Body of pancreas (tissue), 4 donors: ENCODE data around the gene AMZ2. TPM values are rescaled to one million over a fixed set of nuclear protein-coding genes. Genes with fewer than 3 reads are reported as not detected.
"Not testable (repeated sequence)": the region's sequence is repeated elsewhere in the genome, so short reads cannot be mapped to it uniquely, and the experiment has no call there.

Source experiments
- ATAC-seq: fragments of 150-250 bp; one replicate; pipeline ENCODE4 v1.9.1; 2016
- DNase-seq, 4 donors: peaks; one replicate each; pipeline ENCODE4 v3.0.0-alpha.2; 2019
- H3K27ac ChIP-seq, 4 donors: fragments of 200-600 bp; sonication (generic); 1 replicate in 3 of 4; 2 replicates in 1 of 4; pipeline versions ENCODE4 v1.5.1 to v1.6.1; 2016 to 2019; ENCODE audit warnings: mild to moderate bottlenecking in 1 of 4, mixed read lengths in 1 of 4, moderate library complexity in 1 of 4
- H3K27me3 ChIP-seq, 2 donors: fragments of 200-600 bp; sonication (generic); one replicate each; pipeline ENCODE4 v1.6.0; 2016; ENCODE audit warnings: mild to moderate bottlenecking in 1 of 2
- H3K36me3 ChIP-seq, 2 donors: fragments of 200-600 bp; sonication (generic); replicated peaks in 1 of 2; 2 replicates each; pipeline ENCODE4 v1.5.1; 2016; ENCODE audit warnings: low read depth in 2 of 2; ENCODE audit not compliant: insufficient read depth in 1 of 2
- H3K4me1 ChIP-seq: fragments of 200-600 bp; sonication (generic); one replicate; pipeline ENCODE4 v1.6.0; 2016
- H3K4me3 ChIP-seq, 2 donors: fragments of 200-600 bp; sonication (generic); 1 replicate in 1 of 2; 2 replicates in 1 of 2; pipeline ENCODE4 v1.5.1; 2016 to 2019
- H3K9me3 ChIP-seq, 3 donors: fragments of 200-600 bp; sonication (generic); 1 replicate in 2 of 3; 2 replicates in 1 of 3; pipeline ENCODE4 v1.5.1; 2016
- CTCF ChIP-seq, 7 experiments: fragments of 450-650 bp in 4 of 7; fragments of 200-600 bp in 3 of 7; sonication (generic) in 3 of 7; IDR thresholded peaks; one replicate each; pipeline ENCODE4 v1.5.1; 2016 to 2019; ENCODE audit warnings: antibody characterized with exemption in 7 of 7
- POLR2A ChIP-seq, 3 donors: fragments of 450-650 bp; IDR thresholded peaks; one replicate each; pipeline ENCODE4 v1.6.1; 2016; ENCODE audit warnings: antibody characterized with exemption in 3 of 3, mild to moderate bottlenecking in 2 of 3
- WGBS, 2 donors: methylation state at CpG; one replicate each; pipeline ENCODE4 v1.1.5; 2017; 5-methylcytosine and 5-hydroxymethylcytosine counted together
- intact Hi-C: fragments of 100-400 bp; cut with DNase I; formaldehyde crosslinking; loops from one replicate; pipeline ENCODE4 v1.15.1; 2023
- total RNA-seq, 2 donors: library from RNA; depleted of rRNA; stranded (reverse); fragments of >200 nt; gene quantifications; one replicate each; pipeline ENCODE4 v1.1.0, GENCODE V29; 2016

AMZ2 gene
- total RNA-seq, 2 donors from 2014 or later = 23.3 to 28.3 TPM

DNA sequence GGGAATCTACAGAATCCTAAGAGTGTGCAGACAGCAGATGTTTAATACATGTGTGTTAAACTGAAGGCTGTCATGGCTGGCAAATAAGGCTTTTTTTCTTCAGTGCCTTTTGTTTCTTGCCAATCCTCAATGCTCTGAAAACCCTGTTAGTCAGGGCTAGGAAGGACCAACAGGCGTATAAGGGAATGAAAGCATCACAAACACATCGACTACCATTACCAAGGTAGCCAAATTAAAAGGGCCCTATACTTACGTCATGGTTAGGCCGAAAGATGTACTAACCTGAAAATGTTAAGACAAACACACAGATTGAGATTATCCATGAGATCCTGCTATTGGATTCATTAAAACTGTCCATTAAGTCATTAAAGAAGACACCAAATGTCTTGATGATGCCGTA is 30.0 kb downstream of the AMZ2 start:
- H3K27me3 ChIP-seq = no peaks in the 10 kb centered on the region
- no peaks in the 10 kb centered on the region for H3K9me3 ChIP-seq
- intact Hi-C loops = no loop called here
- TF ChIP-seq POLR2A (IDR thresholded peaks at IDR 0.05) = no peak
- TF ChIP-seq CTCF (IDR thresholded peaks at IDR 0.05) = no peak
- H3K27ac ChIP-seq = no peak overlapping the region
- ATAC-seq = no peak
- DNase-seq = no peak
- WGBS, 2 donors = 96 to 98% methylated on average over 5 of the region's 5 CpGs
- H3K36me3 ChIP-seq = no peaks in the 10 kb centered on the region
- no peak overlapping the region for H3K4me3 ChIP-seq
- no peaks in the 10 kb centered on the region for H3K4me1 ChIP-seq

- WGBS, 2 donors = 61 to 89% methylated on average over 4 to 6 of the region's 6 CpGs
- ATAC-seq, intact Hi-C loops: not testable (repeated sequence)
These were observed 34.1 kb downstream of the AMZ2 start for GRCh38 chr17:68281965-68282364.

GRCh38 chr17:68288375-68288774 is 40.5 kb downstream of the AMZ2 start:
- WGBS, 2 donors = 69 to 74% methylated on average over 5 of the region's 5 CpGs
- H3K36me3 ChIP-seq = no peaks in the 10 kb centered on the region
- intact Hi-C loops = no loop called here
- peaks cover 23% of the 10 kb centered on the region for H3K4me1 ChIP-seq
- H3K27ac ChIP-seq = peak overlapping the region in 1 of 4 donors; percentile 41
- TF ChIP-seq CTCF (IDR thresholded peaks at IDR 0.05) (no peak), POLR2A (IDR thresholded peaks at IDR 0.05) (no peak)
- ATAC-seq (no peak), DNase-seq (peak in 1 of 4 donors; percentile 39)
- peaks cover 0 to 15% of the 10 kb centered on the region in 2 donors for H3K27me3 ChIP-seq
- no peaks in the 10 kb centered on the region for H3K9me3 ChIP-seq
- H3K4me3 ChIP-seq = no peak overlapping the region

More at GRCh38 chr17:68281965-68282364, 34.1 kb downstream of the AMZ2 start:
- H3K27me3 ChIP-seq, H3K27ac ChIP-seq, H3K4me1 ChIP-seq, DNase-seq, H3K4me3 ChIP-seq, H3K36me3 ChIP-seq, H3K9me3 ChIP-seq: not testable (repeated sequence)

GRCh38 chr17:68288804-68289203 is 41.0 kb downstream of the AMZ2 start:
- peak overlapping the region in 1 of 4 donors; percentile 41 for H3K27ac ChIP-seq
- H3K27me3 ChIP-seq = peaks cover 0 to 15% of the 10 kb centered on the region in 2 donors
- peak in 1 of 4 donors; percentile 41 for DNase-seq
- 73 to 92% methylated on average over 7 of the region's 7 CpGs for WGBS, 2 donors
- ATAC-seq = no peak
- TF ChIP-seq CTCF (IDR thresholded peaks at IDR 0.05) (no peak), POLR2A (IDR thresholded peaks at IDR 0.05) (no peak)
- intact Hi-C loops = no loop called here
- H3K4me1 ChIP-seq = peaks cover 23% of the 10 kb centered on the region
- H3K9me3 ChIP-seq = no peaks in the 10 kb centered on the region
- no peak overlapping the region for H3K4me3 ChIP-seq
- no peaks in the 10 kb centered on the region for H3K36me3 ChIP-seq

DNA sequence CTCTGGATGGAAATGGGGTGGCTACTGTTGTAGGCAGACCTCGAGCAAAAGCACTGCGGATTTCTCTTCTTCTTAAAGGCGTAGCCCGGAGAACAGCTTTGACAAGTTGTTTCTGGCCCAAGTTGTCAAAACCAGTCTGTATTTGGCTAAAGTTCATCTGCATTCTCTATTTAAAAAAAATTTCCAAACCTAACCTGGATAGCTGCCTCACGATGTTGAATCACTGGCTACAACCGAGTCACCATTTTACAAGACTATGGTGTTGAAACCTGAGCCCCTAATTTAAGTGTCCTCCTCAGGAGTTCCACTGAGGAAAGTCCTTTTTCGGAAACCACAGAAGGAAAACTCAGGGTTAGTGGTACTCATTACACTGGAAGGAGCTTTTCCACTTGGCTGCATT is 41.6 kb downstream of the AMZ2 start:
- no peak for TF ChIP-seq POLR2A (IDR thresholded peaks at IDR 0.05)
- TF ChIP-seq CTCF (IDR thresholded peaks at IDR 0.05) = no peak
- H3K4me1 ChIP-seq = peaks cover 23% of the 10 kb centered on the region
- 83 to 91% methylated on average over 7 of the region's 7 CpGs for WGBS, 2 donors
- no peaks in the 10 kb centered on the region for H3K36me3 ChIP-seq
- intact Hi-C loops = no loop called here
- peaks cover 0 to 15% of the 10 kb centered on the region in 2 donors for H3K27me3 ChIP-seq
- ATAC-seq = no peak
- H3K9me3 ChIP-seq = no peaks in the 10 kb centered on the region
- DNase-seq = no peak
- no peak overlapping the region for H3K27ac ChIP-seq
- H3K4me3 ChIP-seq = no peak overlapping the region
